NT2/D1 (cell line): Measurements from ENCODE around the gene FAM50B.

ENCODE experiments used
- SUZ12 ChIP-seq: IDR thresholded peaks from 2 replicates; pipeline ENCODE4 v1.6.1; 2011; ENCODE audit not compliant: insufficient read length, insufficient read depth; ENCODE audit errors: extremely low read depth
- YY1 ChIP-seq: IDR thresholded peaks from 2 replicates; pipeline ENCODE4 v1.6.1; 2011; ENCODE audit not compliant: insufficient read length, insufficient read depth

GRCh38 chr6:3887150-3887700 is 38.1 kb downstream of the FAM50B start:
- TF ChIP-seq YY1 (no peak), SUZ12 (no peak)
